ENCODE results near the gene CPAMD8. TPM values are rescaled to one million over a fixed set of nuclear protein-coding genes. Genes with fewer than 3 reads are reported as not detected.

Gene CPAMD8
- total and polyA plus RNA-seq, 2 donors (not counting 3 experiments of a cell fraction or from before 2014, with no cell fraction given), result 2.2 to 3.9 TPM

GRCh38 chr19:16942583-16942982 lies 84.0 kb downstream of the CPAMD8 start:
- Histone ChIP-seq H3K4me2 (ENCODE audit: insufficient read depth, low read length) (no peak overlapping the region), H3K79me2 (ENCODE audit: control insufficient read depth, insufficient read depth, low read length) (no peaks in the 10 kb centered on the region), H3K36me3 (ENCODE audit: control insufficient read depth in 2 of 2, extremely low read depth in 1 of 2, insufficient read depth in 2 of 2, low read length in 2 of 2) (no peaks in the 10 kb centered on the region), H4K20me1 (replicated peaks; ENCODE audit: control insufficient read depth, extremely low read depth, insufficient read depth, low read length) (no peaks in the 10 kb centered on the region), H3K4me1 (ENCODE audit: control insufficient read depth, extremely low read depth, insufficient read depth, low read length) (no peaks in the 10 kb centered on the region), H3K4me3 (replicated peaks in 1 of 3; ENCODE audit: insufficient read depth in 1 of 3, low read depth in 1 of 3, low read length in 3 of 3) (no peak overlapping the region), H3K27ac (ENCODE audit: insufficient read depth, low read depth, low read length) (no peak overlapping the region), H3K9ac (replicated peaks; ENCODE audit: extremely low read depth, insufficient read depth, low read length) (no peak overlapping the region), H3K9me3 (replicated peaks; ENCODE audit: control insufficient read depth, insufficient read depth, low read length) (no peaks in the 10 kb centered on the region), H2AFZ (ENCODE audit: low read depth, low read length) (no peak overlapping the region), H3K9me1 (replicated peaks; ENCODE audit: control insufficient read depth, extremely low read depth, insufficient read depth, low read length) (no peaks in the 10 kb centered on the region), H3K27me3 (ENCODE audit: control insufficient read depth in 2 of 2, insufficient read depth in 2 of 2, low read length in 2 of 2) (no peaks in the 10 kb centered on the region)
- no peak for TF ChIP-seq POLR2A (IDR thresholded peaks at IDR 0.05; ENCODE audit: low read depth, low read length)
- TF ChIP-seq MYC (IDR thresholded peaks at IDR 0.05; ENCODE audit: low read depth, low read length), result no peak
- no peak for TF ChIP-seq FOS (IDR thresholded peaks at IDR 0.05; ENCODE audit: borderline replicate concordance, insufficient read depth, low read length)
- no peak for TF ChIP-seq CTCF (IDR thresholded peaks at IDR 0.05; ENCODE audit: extremely low read depth in 1 of 2, insufficient read depth in 1 of 2, low read depth in 1 of 2, low read length in 2 of 2)
- CTCF ChIA-PET, result no interaction called here
- DNase-seq (ENCODE audit: low read depth, low spot score) (no peak), FAIRE-seq (no peak)
- dilution Hi-C loops (cut with MboI; ENCODE audit: extremely low pct_ligation_motif_present, low sequenced_read_pairs), result no loop called here
- intact Hi-C loops (cut with micrococcal nuclease), result no loop called here
- no TSS peak for BruUV-seq (replicated peaks)
- POLR2A ChIA-PET, result no interaction called here

GRCh38 chr19:16940626-16941025 lies 86.0 kb downstream of the CPAMD8 start:
- Histone ChIP-seq H3K4me2 (ENCODE audit: insufficient read depth, low read length) (no peak overlapping the region), H3K9ac (replicated peaks; ENCODE audit: extremely low read depth, insufficient read depth, low read length) (no peak overlapping the region), H2AFZ (ENCODE audit: low read depth, low read length) (no peak overlapping the region), H3K9me3 (replicated peaks; ENCODE audit: control insufficient read depth, insufficient read depth, low read length) (no peaks in the 10 kb centered on the region), H3K4me3 (replicated peaks in 1 of 3; ENCODE audit: insufficient read depth in 1 of 3, low read depth in 1 of 3, low read length in 3 of 3) (no peak overlapping the region), H3K36me3 (ENCODE audit: control insufficient read depth in 2 of 2, extremely low read depth in 1 of 2, insufficient read depth in 2 of 2, low read length in 2 of 2) (no peaks in the 10 kb centered on the region), H4K20me1 (replicated peaks; ENCODE audit: control insufficient read depth, extremely low read depth, insufficient read depth, low read length) (no peaks in the 10 kb centered on the region), H3K79me2 (ENCODE audit: control insufficient read depth, insufficient read depth, low read length) (no peaks in the 10 kb centered on the region), H3K9me1 (replicated peaks; ENCODE audit: control insufficient read depth, extremely low read depth, insufficient read depth, low read length) (no peaks in the 10 kb centered on the region), H3K4me1 (ENCODE audit: control insufficient read depth, extremely low read depth, insufficient read depth, low read length) (no peaks in the 10 kb centered on the region), H3K27me3 (ENCODE audit: control insufficient read depth in 2 of 2, insufficient read depth in 2 of 2, low read length in 2 of 2) (no peaks in the 10 kb centered on the region), H3K27ac (ENCODE audit: insufficient read depth, low read depth, low read length) (no peak overlapping the region)
- no peak for FAIRE-seq
- POLR2A ChIA-PET, result no interaction called here
- no peak for TF ChIP-seq EZH2 (IDR thresholded peaks at IDR 0.05; ENCODE audit: borderline replicate concordance, low read depth, low read length, severe bottlenecking)
- TF ChIP-seq GATA2 (IDR thresholded peaks at IDR 0.05; ENCODE audit: insufficient read depth, insufficient read length, low read depth, low read length), result no peak
- no peak for TF ChIP-seq MYC (IDR thresholded peaks at IDR 0.05; ENCODE audit: low read depth, low read length)
- no peak for TF ChIP-seq FOS (IDR thresholded peaks at IDR 0.05; ENCODE audit: borderline replicate concordance, insufficient read depth, low read length)
- TF ChIP-seq CTCF (IDR thresholded peaks at IDR 0.05; ENCODE audit: extremely low read depth in 1 of 2, insufficient read depth in 1 of 2, low read depth in 1 of 2, low read length in 2 of 2), result no peak
- TF ChIP-seq POLR2A (IDR thresholded peaks at IDR 0.05; ENCODE audit: low read depth, low read length), result no peak
- TF ChIP-seq MAX (IDR thresholded peaks at IDR 0.05; ENCODE audit: insufficient read depth, insufficient read length), result no peak
- no peak for TF ChIP-seq POLR2AphosphoS5 (IDR thresholded peaks at IDR 0.05; ENCODE audit: insufficient read depth, low read depth, low read length)
- TF ChIP-seq JUN (IDR thresholded peaks at IDR 0.05; ENCODE audit: borderline replicate concordance, insufficient read depth, insufficient read length, low read depth), result no peak
- no peak for DNase-seq (ENCODE audit: low read depth, low spot score)
- dilution Hi-C loops (cut with MboI; ENCODE audit: extremely low pct_ligation_motif_present, low sequenced_read_pairs) (no loop called here), intact Hi-C loops (cut with micrococcal nuclease) (no loop called here)
- CTCF ChIA-PET, result no interaction called here
- no TSS peak for BruUV-seq (replicated peaks)

All from endothelial cell of umbilical vein (primary cell).